GM12892 (cell line): Measurements from ENCODE around the gene DDX42.

ENCODE experiments used
- POLR2A ChIP-seq: IDR thresholded peaks from 2 replicates; pipeline ENCODE4 v1.6.1; 2011; ENCODE audit warnings: low read depth, low read length, control low read depth
- TAF1 ChIP-seq: IDR thresholded peaks from 2 replicates; pipeline ENCODE4 v1.6.1; 2011; ENCODE audit warnings: low read depth, mild to moderate bottlenecking, control low read depth, low read length, borderline replicate concordance

DNA sequence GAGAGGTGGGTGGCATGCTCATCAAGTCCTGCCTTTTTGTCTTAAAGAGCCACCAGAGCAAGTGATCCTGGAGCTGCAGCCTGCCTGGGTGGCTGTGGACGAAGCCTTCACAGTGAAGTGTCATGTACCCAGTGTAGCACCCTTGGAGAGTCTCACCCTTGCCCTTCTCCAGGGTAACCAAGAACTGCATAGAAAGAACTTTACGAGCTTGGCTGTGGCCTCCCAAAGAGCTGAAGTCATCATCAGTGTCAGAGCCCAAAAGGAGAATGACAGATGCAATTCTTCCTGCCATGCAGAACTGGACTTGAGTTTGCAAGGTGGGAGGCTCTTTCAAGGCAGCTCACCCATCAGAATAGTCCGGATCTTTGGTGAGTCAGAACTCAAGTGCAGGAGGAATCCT, 85.3 kb downstream of the DDX42 start:
- TF ChIP-seq POLR2A = no peak
- TF ChIP-seq TAF1 = no peak
